RCC 7860 (cell line): ENCODE measurements around the gene GLIS2.
A peak's percentile ranks its signal among the peaks of the same experiment; 100 is the strongest.

Experiments used
- DNase-seq: peaks from one replicate; pipeline ENCODE4 v3.0.0-alpha.2; 2015; ENCODE audit warnings: low spot score
- FAIRE-seq: peaks from 2 replicates; lab custom pipeline; 2012; peaks lifted over from hg19 to GRCh38; lab: Jason Lieb, UNC

GLIS2 gene

GRCh38 chr16:4315186-4316107, at the start of gene GLIS2:
TSS of gene GLIS2 (plus strand) at chr16:4316067. CDS start at chr16:4332281, 16,214 bp downstream.
- FAIRE-seq (no peak), DNase-seq (peak; percentile 46)

GRCh38 chr16:4266372-4266771, 49.5 kb upstream of the GLIS2 start:
- DNase-seq (no peak), FAIRE-seq (no peak)

- DNase-seq: no peak
- no peak for FAIRE-seq
Measured at GRCh38 chr16:4270091-4270490, 45.8 kb upstream of the GLIS2 start.

- DNase-seq (no peak), FAIRE-seq (no peak)
Measured at GRCh38 chr16:4270595-4270994, 45.3 kb upstream of the GLIS2 start.

- FAIRE-seq (no peak), DNase-seq (peak; percentile 87)
Measured at GRCh38 chr16:4271176-4272113, 44.4 kb upstream of the GLIS2 start.

- FAIRE-seq: no peak
- DNase-seq: no peak
Measured at GRCh38 chr16:4272114-4272956, 43.5 kb upstream of the GLIS2 start.

- peak; percentile 5 for DNase-seq
Measured at GRCh38 chr16:4273858-4274311, 42.0 kb upstream of the GLIS2 start.

GRCh38 chr16:4275861-4276260, 40.0 kb upstream of the GLIS2 start:
- DNase-seq: no peak
- no peak for FAIRE-seq

More at GRCh38 chr16:4273858-4274311, 42.0 kb upstream of the GLIS2 start:
- no peak for FAIRE-seq

GRCh38 chr16:4277987-4278513, 37.8 kb upstream of the GLIS2 start:
- no peak for FAIRE-seq
- DNase-seq: no peak

- DNase-seq (no peak), FAIRE-seq (no peak)
Measured at GRCh38 chr16:4280625-4281024, 35.2 kb upstream of the GLIS2 start.

- no peak for DNase-seq
- no peak for FAIRE-seq
Measured at GRCh38 chr16:4283441-4283840, 32.4 kb upstream of the GLIS2 start.

- FAIRE-seq: no peak
- no peak for DNase-seq
Measured at GRCh38 chr16:4283939-4284338, 31.9 kb upstream of the GLIS2 start.

GRCh38 chr16:4285167-4285566, 30.7 kb upstream of the GLIS2 start:
- FAIRE-seq (no peak), DNase-seq (no peak)

GRCh38 chr16:4288148-4288921, 27.5 kb upstream of the GLIS2 start:
- peak; percentile 57 for DNase-seq
- FAIRE-seq: no peak

- peak; percentile 33 for FAIRE-seq
Measured at GRCh38 chr16:4290236-4290830, 25.5 kb upstream of the GLIS2 start.

GRCh38 chr16:4291699-4292098, 24.2 kb upstream of the GLIS2 start:
- FAIRE-seq: no peak
- no peak for DNase-seq

More at GRCh38 chr16:4290236-4290830, 25.5 kb upstream of the GLIS2 start:
- peak; percentile 83 for DNase-seq

GRCh38 chr16:4293181-4293716, 22.6 kb upstream of the GLIS2 start:
- no peak for DNase-seq
- no peak for FAIRE-seq

GRCh38 chr16:4293822-4294457, 21.9 kb upstream of the GLIS2 start:
- FAIRE-seq: no peak
- DNase-seq: no peak
